Measurements from ENCODE around the gene SEMA6A. TPM values are rescaled to one million over a fixed set of nuclear protein-coding genes. Genes with fewer than 3 reads are reported as not detected.

Gene SEMA6A
- polyA plus RNA-seq, 1 of the 3 experiments (the other 2 are of a cell fraction): 0.18 TPM

- no peaks in the 10 kb centered on the region for H3K27me3 ChIP-seq (ENCODE audit: insufficient read depth)
- no peak for TF ChIP-seq CHD2 (IDR thresholded peaks at IDR 0.05; ENCODE audit: low read length, partially characterized antibody)
- no peak for TF ChIP-seq RFX5 (IDR thresholded peaks at IDR 0.05; ENCODE audit: low read length)
- TF ChIP-seq SMC3 (IDR thresholded peaks at IDR 0.05; ENCODE audit: low read depth, low read length): no peak
- TF ChIP-seq SIN3A (IDR thresholded peaks at IDR 0.05; ENCODE audit: borderline replicate concordance, low read depth, low read length): no peak
- TF ChIP-seq, protein P1, sequence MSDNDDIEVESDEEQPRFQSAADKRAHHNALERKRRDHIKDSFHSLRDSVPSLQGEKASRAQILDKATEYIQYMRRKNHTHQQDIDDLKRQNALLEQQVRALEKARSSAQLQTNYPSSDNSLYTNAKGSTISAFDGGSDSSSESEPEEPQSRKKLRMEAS (IDR thresholded peaks at IDR 0.05; ENCODE audit: low read depth): no peak
- TF ChIP-seq, protein P2, sequence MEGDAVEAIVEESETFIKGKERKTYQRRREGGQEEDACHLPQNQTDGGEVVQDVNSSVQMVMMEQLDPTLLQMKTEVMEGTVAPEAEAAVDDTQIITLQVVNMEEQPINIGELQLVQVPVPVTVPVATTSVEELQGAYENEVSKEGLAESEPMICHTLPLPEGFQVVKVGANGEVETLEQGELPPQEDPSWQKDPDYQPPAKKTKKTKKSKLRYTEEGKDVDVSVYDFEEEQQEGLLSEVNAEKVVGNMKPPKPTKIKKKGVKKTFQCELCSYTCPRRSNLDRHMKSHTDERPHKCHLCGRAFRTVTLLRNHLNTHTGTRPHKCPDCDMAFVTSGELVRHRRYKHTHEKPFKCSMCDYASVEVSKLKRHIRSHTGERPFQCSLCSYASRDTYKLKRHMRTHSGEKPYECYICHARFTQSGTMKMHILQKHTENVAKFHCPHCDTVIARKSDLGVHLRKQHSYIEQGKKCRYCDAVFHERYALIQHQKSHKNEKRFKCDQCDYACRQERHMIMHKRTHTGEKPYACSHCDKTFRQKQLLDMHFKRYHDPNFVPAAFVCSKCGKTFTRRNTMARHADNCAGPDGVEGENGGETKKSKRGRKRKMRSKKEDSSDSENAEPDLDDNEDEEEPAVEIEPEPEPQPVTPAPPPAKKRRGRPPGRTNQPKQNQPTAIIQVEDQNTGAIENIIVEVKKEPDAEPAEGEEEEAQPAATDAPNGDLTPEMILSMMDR (IDR thresholded peaks at IDR 0.05): no peak
- no peak overlapping the region for H3K9ac ChIP-seq
- no peak overlapping the region for H3K4me2 ChIP-seq
- no peaks in the 10 kb centered on the region for H4K20me1 ChIP-seq (ENCODE audit: insufficient read depth)
- no peaks in the 10 kb centered on the region for H3F3A ChIP-seq (replicated peaks; ENCODE audit: insufficient read depth)
- no peak overlapping the region for H3K27ac ChIP-seq (ENCODE audit: low read depth in 2 of 2, low read length in 1 of 2)
- H3K79me2 ChIP-seq (ENCODE audit: insufficient read depth): no peaks in the 10 kb centered on the region
- H3K36me3 ChIP-seq (replicated peaks in 1 of 2; ENCODE audit: control insufficient read depth in 1 of 2, insufficient read depth in 2 of 2, low read length in 1 of 2): no peaks in the 10 kb centered on the region
- H3K4me1 ChIP-seq (ENCODE audit: control insufficient read depth in 1 of 2, insufficient read depth in 2 of 2, low read depth in 1 of 2, low read length in 1 of 2): no peaks in the 10 kb centered on the region
- POLR2A ChIA-PET: no interaction called here
- no peak for DNase-seq
- CTCF ChIA-PET: no interaction called here
- H2AFZ ChIP-seq (ENCODE audit: low read depth): no peak overlapping the region
- no peaks in the 10 kb centered on the region for H3K9me2 ChIP-seq
- no peaks in the 10 kb centered on the region for H3K9me3 ChIP-seq
- WGBS (ENCODE audit: low lambda C conversion rate): 47% methylated on average over 5 of the region's 5 CpGs
- no peak overlapping the region for H3K4me3 ChIP-seq (ENCODE audit: low read depth in 2 of 2, low read length in 1 of 2)
Measured at GRCh38 chr5:116614603-116614920, 39.9 kb upstream of the SEMA6A start.

- CTCF ChIA-PET: interaction anchor here (0.6 to 0.9 kb wide), 2 partner anchors 10 to 11 kb away, joined by 3 read pairs; no protein-coding TSS in a partner anchor
Measured at GRCh38 chr5:116613445-116613844, 38.8 kb upstream of the SEMA6A start.

DNA sequence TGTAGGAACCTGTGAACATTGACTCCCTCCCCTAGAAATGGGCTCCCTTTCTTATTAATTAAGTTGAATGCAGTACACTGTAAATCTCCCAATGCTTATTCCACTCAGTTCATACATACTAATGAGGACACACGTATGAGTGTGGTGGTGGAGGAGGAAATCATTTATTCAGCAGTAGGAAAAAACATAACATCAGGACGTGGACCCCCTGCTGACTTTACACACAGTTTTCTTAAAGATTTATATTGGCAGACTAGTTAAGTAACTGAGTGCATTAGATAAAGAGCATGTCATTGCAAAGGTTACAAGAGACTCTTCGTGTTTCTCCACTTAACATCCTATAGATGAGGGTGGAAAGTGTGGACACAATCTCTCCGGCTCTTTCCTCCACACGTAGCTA is 37.8 kb upstream of the SEMA6A start:
- WGBS (ENCODE audit: low lambda C conversion rate): 50% methylated on average over 5 of the region's 5 CpGs

More at GRCh38 chr5:116613445-116613844, 38.8 kb upstream of the SEMA6A start:
- H3F3A ChIP-seq (replicated peaks; ENCODE audit: insufficient read depth): no peaks in the 10 kb centered on the region
- H3K79me2 ChIP-seq (ENCODE audit: insufficient read depth): no peaks in the 10 kb centered on the region
- POLR2A ChIA-PET: no interaction called here
- H3K36me3 ChIP-seq (replicated peaks in 1 of 2; ENCODE audit: control insufficient read depth in 1 of 2, insufficient read depth in 2 of 2, low read length in 1 of 2): no peaks in the 10 kb centered on the region
- no peak for TF ChIP-seq POLR2AphosphoS5 (IDR thresholded peaks at IDR 0.05; ENCODE audit: low read depth, low read length)
- TF ChIP-seq, protein P3, sequence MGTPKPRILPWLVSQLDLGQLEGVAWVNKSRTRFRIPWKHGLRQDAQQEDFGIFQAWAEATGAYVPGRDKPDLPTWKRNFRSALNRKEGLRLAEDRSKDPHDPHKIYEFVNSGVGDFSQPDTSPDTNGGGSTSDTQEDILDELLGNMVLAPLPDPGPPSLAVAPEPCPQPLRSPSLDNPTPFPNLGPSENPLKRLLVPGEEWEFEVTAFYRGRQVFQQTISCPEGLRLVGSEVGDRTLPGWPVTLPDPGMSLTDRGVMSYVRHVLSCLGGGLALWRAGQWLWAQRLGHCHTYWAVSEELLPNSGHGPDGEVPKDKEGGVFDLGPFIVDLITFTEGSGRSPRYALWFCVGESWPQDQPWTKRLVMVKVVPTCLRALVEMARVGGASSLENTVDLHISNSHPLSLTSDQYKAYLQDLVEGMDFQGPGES (IDR thresholded peaks at IDR 0.05; ENCODE audit: low read depth, low read length): no peak
- TF ChIP-seq RCOR1 (IDR thresholded peaks at IDR 0.05; ENCODE audit: low read length): no peak
- no peak for TF ChIP-seq FOXJ3 (CRISPR knock-in tag; IDR thresholded peaks at IDR 0.05)
- no peaks in the 10 kb centered on the region for H3K4me1 ChIP-seq (ENCODE audit: control insufficient read depth in 1 of 2, insufficient read depth in 2 of 2, low read depth in 1 of 2, low read length in 1 of 2)
- H3K9me2 ChIP-seq: no peaks in the 10 kb centered on the region
- H2AFZ ChIP-seq (ENCODE audit: low read depth): no peak overlapping the region
- no peak overlapping the region for H3K27ac ChIP-seq (ENCODE audit: low read depth in 2 of 2, low read length in 1 of 2)
- H3K9me3 ChIP-seq: no peaks in the 10 kb centered on the region
- no peaks in the 10 kb centered on the region for H4K20me1 ChIP-seq (ENCODE audit: insufficient read depth)
- H3K9ac ChIP-seq: no peak overlapping the region
- DNase-seq: no peak
- no peak overlapping the region for H3K4me3 ChIP-seq (ENCODE audit: low read depth in 2 of 2, low read length in 1 of 2)
- H3K4me2 ChIP-seq: no peak overlapping the region
- WGBS (ENCODE audit: low lambda C conversion rate): 33% methylated on average over 1 of the region's 1 CpG
- H3K27me3 ChIP-seq (ENCODE audit: insufficient read depth): no peaks in the 10 kb centered on the region

More for the DNA sequence above, 37.8 kb upstream of the SEMA6A start:
- no peaks in the 10 kb centered on the region for H3K79me2 ChIP-seq (ENCODE audit: insufficient read depth)
- no peaks in the 10 kb centered on the region for H3K9me2 ChIP-seq
- H3K36me3 ChIP-seq (replicated peaks in 1 of 2; ENCODE audit: control insufficient read depth in 1 of 2, insufficient read depth in 2 of 2, low read length in 1 of 2): no peaks in the 10 kb centered on the region
- no peak overlapping the region for H3K4me3 ChIP-seq (ENCODE audit: low read depth in 2 of 2, low read length in 1 of 2)
- H2AFZ ChIP-seq (ENCODE audit: low read depth): no peak overlapping the region
- no peak overlapping the region for H3K9ac ChIP-seq
- H3F3A ChIP-seq (replicated peaks; ENCODE audit: insufficient read depth): no peaks in the 10 kb centered on the region
- CTCF ChIA-PET: no interaction called here
- H3K27me3 ChIP-seq (ENCODE audit: insufficient read depth): no peaks in the 10 kb centered on the region
- POLR2A ChIA-PET: no interaction called here
- no peaks in the 10 kb centered on the region for H3K9me3 ChIP-seq
- no peak overlapping the region for H3K4me2 ChIP-seq
- DNase-seq: no peak
- H3K27ac ChIP-seq (ENCODE audit: low read depth in 2 of 2, low read length in 1 of 2): no peak overlapping the region
- no peaks in the 10 kb centered on the region for H3K4me1 ChIP-seq (ENCODE audit: control insufficient read depth in 1 of 2, insufficient read depth in 2 of 2, low read depth in 1 of 2, low read length in 1 of 2)
- no peak for TF ChIP-seq FOXM1 (IDR thresholded peaks at IDR 0.05; ENCODE audit: low read depth)
- no peak for TF ChIP-seq NRF1 (IDR thresholded peaks at IDR 0.05; ENCODE audit: low read depth, low read length)
- TF ChIP-seq, protein P2 (IDR thresholded peaks at IDR 0.05): no peak
- no peak for TF ChIP-seq SMC3 (IDR thresholded peaks at IDR 0.05; ENCODE audit: low read depth, low read length)
- no peak for TF ChIP-seq POLR2AphosphoS5 (IDR thresholded peaks at IDR 0.05; ENCODE audit: low read depth, low read length)
- TF ChIP-seq RCOR1 (IDR thresholded peaks at IDR 0.05; ENCODE audit: low read length): no peak
- TF ChIP-seq ELF1 (IDR thresholded peaks at IDR 0.05): no peak
- TF ChIP-seq MEF2A (IDR thresholded peaks at IDR 0.05; ENCODE audit: borderline replicate concordance, low read depth): no peak
- TF ChIP-seq SIN3A (IDR thresholded peaks at IDR 0.05; ENCODE audit: borderline replicate concordance, low read depth, low read length): no peak
- no peak for TF ChIP-seq TAF1 (IDR thresholded peaks at IDR 0.05; ENCODE audit: borderline replicate concordance, low read depth, low read length)
- H4K20me1 ChIP-seq (ENCODE audit: insufficient read depth): no peaks in the 10 kb centered on the region
